Tibial nerve (tissue), 4 donors: ENCODE measurements around the gene BCR. TPM values are rescaled to one million over a fixed set of nuclear protein-coding genes. Genes with fewer than 3 reads are reported as not detected.

Source experiments
- DNase-seq, 2 donors: peaks; one replicate each; pipeline ENCODE4 v3.0.0-alpha.2; 2019; ENCODE audit warnings: low spot score in 2 of 2
- H3K27ac ChIP-seq, 4 donors: fragments of 200-600 bp; sonication (generic) in 3 of 4; one replicate each; pipeline ENCODE4 v1.5.1; 2017 to 2019; ENCODE audit warnings: mild to moderate bottlenecking in 1 of 4
- H3K27me3 ChIP-seq, 2 donors: fragments of 200-600 bp; sonication (generic) in 1 of 2; one replicate each; pipeline versions ENCODE4 v1.5.1 to v1.6.0; 2017 to 2019
- H3K36me3 ChIP-seq, 3 donors: fragments of 200-600 bp; sonication (generic); one replicate each; pipeline ENCODE4 v1.5.1; 2018 to 2019
- H3K4me1 ChIP-seq, 4 donors: fragments of 200-600 bp; sonication (generic) in 3 of 4; one replicate each; pipeline ENCODE4 v1.5.1; 2017 to 2019
- H3K4me3 ChIP-seq, 4 donors: fragments of 200-600 bp; sonication (generic) in 3 of 4; one replicate each; pipeline ENCODE4 v1.5.1; 2017 to 2019; ENCODE audit warnings: mild to moderate bottlenecking in 1 of 4, moderate library complexity in 1 of 4
- H3K9me3 ChIP-seq, 4 donors: fragments of 200-600 bp; sonication (generic) in 3 of 4; one replicate each; pipeline ENCODE4 v1.5.1; 2017 to 2019
- CTCF ChIP-seq, 5 experiments: fragments of 200-600 bp in 3 of 5; fragments of 450-650 bp in 2 of 5; sonication (generic) in 3 of 5; IDR thresholded peaks; one replicate each; pipeline ENCODE4 v1.5.1; 2016 to 2019; ENCODE audit warnings: antibody characterized with exemption in 5 of 5, mild to moderate bottlenecking in 3 of 5, moderate library complexity in 2 of 5
- EP300 ChIP-seq, 2 donors: sonication (generic); formaldehyde crosslinking; IDR thresholded peaks; one replicate each; pipeline ENCODE4 v1.6.1; 2017; ENCODE audit warnings: antibody characterized with exemption in 2 of 2, mild to moderate bottlenecking in 1 of 2
- POLR2A ChIP-seq, 2 donors: fragments of 450-650 bp; IDR thresholded peaks; one replicate each; pipeline ENCODE4 v1.6.1; 2017; ENCODE audit warnings: antibody characterized with exemption in 2 of 2, mild to moderate bottlenecking in 2 of 2, moderate library complexity in 2 of 2
- WGBS, 2 donors: methylation state at CpG; one replicate each; pipeline ENCODE4 v1.1.5; 2018; 5-methylcytosine and 5-hydroxymethylcytosine counted together
- total RNA-seq, 4 donors: library from RNA; depleted of rRNA; stranded (reverse); fragments of >200 nt; gene quantifications; one replicate each; pipeline ENCODE4 v1.1.0, GENCODE V29; 2016

BCR gene
- total RNA-seq, 4 donors from 2014 or later, result 99.0 to 174 (median 120) TPM

- Histone ChIP-seq H3K9me3 (no peaks in the 10 kb centered on the region), H3K36me3 (peaks cover 0 to 74% (median 2%) of the 10 kb centered on the region in 3 donors), H3K27ac (peak overlapping the region; percentile 8 to 91 (median 82)), H3K4me3 (no peak overlapping the region), H3K27me3 (no peaks in the 10 kb centered on the region), H3K4me1 (peaks cover 0 to 80% (median 51%) of the 10 kb centered on the region in 4 donors)
- DNase-seq, result no peak
- TF ChIP-seq CTCF (IDR thresholded peaks at IDR 0.05) (no peak), EP300 (IDR thresholded peaks at IDR 0.05) (no peak), POLR2A (IDR thresholded peaks at IDR 0.05) (no peak)
- WGBS, 2 donors, result 96 to 100% methylated on average over 2 of the region's 2 CpGs
These were observed 106.0 kb downstream of the BCR start for GRCh38 chr22:23286296-23286695.

- peaks cover 0 to 85% (median 2%) of the 10 kb centered on the region in 3 donors for H3K36me3 ChIP-seq
- no peak for DNase-seq
- no peaks in the 10 kb centered on the region for H3K9me3 ChIP-seq
- WGBS, 2 donors, result 93 to 96% methylated on average over 19 to 21 of the region's 21 CpGs
- H3K4me3 ChIP-seq, result no peak overlapping the region
- peak overlapping the region in 1 of 4 donors; percentile 91 for H3K27ac ChIP-seq
- peaks cover 0 to 79% (median 40%) of the 10 kb centered on the region in 4 donors for H3K4me1 ChIP-seq
- H3K27me3 ChIP-seq, result no peaks in the 10 kb centered on the region
- TF ChIP-seq POLR2A (IDR thresholded peaks at IDR 0.05) (no peak), CTCF (IDR thresholded peaks at IDR 0.05) (no peak), EP300 (IDR thresholded peaks at IDR 0.05) (no peak)
These were observed 107.1 kb downstream of the BCR start for GRCh38 chr22:23287136-23288095.

- H3K36me3 ChIP-seq, result peaks cover 0 to 96% (median 2%) of the 10 kb centered on the region in 3 donors
- peaks cover 0 to 73% (median 29%) of the 10 kb centered on the region in 4 donors for H3K4me1 ChIP-seq
These were observed 108.2 kb downstream of the BCR start for GRCh38 chr22:23288301-23289129.

GRCh38 chr22:23289130-23289503 lies 108.8 kb downstream of the BCR start:
- H3K4me1 ChIP-seq, result peaks cover 0 to 67% (median 27%) of the 10 kb centered on the region in 4 donors
- H3K4me3 ChIP-seq, result no peak overlapping the region
- H3K36me3 ChIP-seq, result peaks cover 0 to 99% (median 2%) of the 10 kb centered on the region in 3 donors
- no peaks in the 10 kb centered on the region for H3K9me3 ChIP-seq
- no peak for DNase-seq
- 79 to 88% methylated on average over 2 to 3 of the region's 5 CpGs for WGBS, 2 donors
- H3K27me3 ChIP-seq, result no peaks in the 10 kb centered on the region
- TF ChIP-seq POLR2A (IDR thresholded peaks at IDR 0.05) (no peak), EP300 (IDR thresholded peaks at IDR 0.05) (no peak), CTCF (IDR thresholded peaks at IDR 0.05) (no peak)
- H3K27ac ChIP-seq, result peak overlapping the region; percentile 29 to 91 (median 60)

More at GRCh38 chr22:23288301-23289129, 108.2 kb downstream of the BCR start:
- Histone ChIP-seq H3K4me3 (no peak overlapping the region), H3K9me3 (no peaks in the 10 kb centered on the region), H3K27me3 (no peaks in the 10 kb centered on the region), H3K27ac (peak overlapping the region; percentile 29 to 91 (median 60))
- 95% methylated on average over 16 to 17 of the region's 17 CpGs for WGBS, 2 donors
- TF ChIP-seq CTCF (IDR thresholded peaks at IDR 0.05) (no peak), POLR2A (IDR thresholded peaks at IDR 0.05) (no peak)
- DNase-seq, result no peak
